Erythroblast (primary cell): ENCODE data around the gene ADAM8.
"Not testable (repeated sequence)": the region's sequence is repeated elsewhere in the genome, so short reads cannot be mapped to it uniquely, and the experiment has no call there.

ENCODE experiments used
- DNase-seq, 2 experiments: peaks; one replicate each; lab custom pipeline; 2025; lab: John Stamatoyannopoulos, UW
- GATA1 ChIP-seq: IDR thresholded peaks from 2 replicates; pipeline ENCODE4 v1.6.1; 2011; ENCODE audit warnings: low read depth, mild to moderate bottlenecking, control low read depth, low read length, moderate library complexity
- POLR2A ChIP-seq: IDR thresholded peaks from 2 replicates; pipeline ENCODE4 v1.6.1; 2011; ENCODE audit warnings: mild to moderate bottlenecking, low read length

The ADAM8 gene

GRCh38 chr10:133272301-133272963, 4.2 kb downstream of the ADAM8 start:
- DNase-seq = no peak
- TF ChIP-seq POLR2A (no peak), GATA1 (no peak)

- TF ChIP-seq GATA1 (no peak), POLR2A (no peak)
- DNase-seq = no peak
Observed at GRCh38 chr10:133271521-133272300, 5.0 kb downstream of the ADAM8 start.

GRCh38 chr10:133270773-133271297, 5.8 kb downstream of the ADAM8 start:
- TF ChIP-seq GATA1 (no peak), POLR2A (no peak)
- no peak for DNase-seq

GRCh38 chr10:133270204-133270603, 6.5 kb downstream of the ADAM8 start:
- no peak for DNase-seq
- no peak for TF ChIP-seq POLR2A
- TF ChIP-seq GATA1 = no peak

DNA sequence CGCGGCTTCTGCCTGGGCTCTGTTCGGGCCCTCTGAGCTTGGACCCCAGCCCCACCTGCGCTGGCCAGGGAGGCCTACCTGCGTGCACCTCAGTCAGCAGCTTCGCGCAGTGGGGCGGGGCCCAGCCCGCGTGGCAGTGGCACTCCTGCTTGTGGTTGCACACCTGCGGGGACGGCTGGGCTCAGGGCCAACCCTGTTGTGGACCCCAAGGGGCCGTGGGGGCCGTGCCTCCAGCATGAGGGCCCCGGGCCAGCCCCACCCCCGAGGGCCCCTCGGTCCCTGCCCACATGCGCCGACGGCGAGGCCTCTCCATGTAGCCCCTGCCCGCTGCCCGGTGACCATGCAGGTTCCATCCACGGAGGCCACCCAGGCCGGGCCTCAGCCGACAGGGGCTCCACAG, 7.3 kb downstream of the ADAM8 start:
- no peak for TF ChIP-seq POLR2A

DNA sequence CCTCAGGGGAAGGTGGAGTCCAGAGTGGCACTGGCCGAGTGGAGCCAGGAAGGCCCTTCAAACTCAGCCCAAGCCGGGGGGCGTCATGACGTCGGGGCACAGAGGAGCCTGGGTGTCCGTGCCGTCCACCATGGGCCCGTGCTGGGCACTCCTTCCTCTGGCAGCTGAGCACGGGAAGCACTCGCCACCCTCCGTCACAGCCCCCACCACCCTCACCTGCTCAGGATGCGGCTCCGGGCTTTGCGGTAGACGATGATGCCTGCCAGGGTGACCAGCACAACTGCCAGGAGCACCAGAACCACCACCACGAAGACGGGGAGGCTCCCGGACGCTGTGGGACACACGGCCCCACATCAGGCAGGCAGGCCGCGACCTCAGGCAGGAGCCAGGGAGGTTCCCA, 8.1 kb downstream of the ADAM8 start:
- TF ChIP-seq GATA1 = no peak
- TF ChIP-seq POLR2A = no peak
- DNase-seq = no peak

More for the DNA sequence above, 7.3 kb downstream of the ADAM8 start:
- no peak for DNase-seq

GRCh38 chr10:133267829-133268228, 8.8 kb downstream of the ADAM8 start:
- DNase-seq = no peak

GRCh38 chr10:133267293-133267692, 9.4 kb downstream of the ADAM8 start:
- no peak for DNase-seq
- TF ChIP-seq GATA1 (no peak), POLR2A (no peak)

More at GRCh38 chr10:133267829-133268228, 8.8 kb downstream of the ADAM8 start:
- TF ChIP-seq GATA1 = no peak
- no peak for TF ChIP-seq POLR2A

DNA sequence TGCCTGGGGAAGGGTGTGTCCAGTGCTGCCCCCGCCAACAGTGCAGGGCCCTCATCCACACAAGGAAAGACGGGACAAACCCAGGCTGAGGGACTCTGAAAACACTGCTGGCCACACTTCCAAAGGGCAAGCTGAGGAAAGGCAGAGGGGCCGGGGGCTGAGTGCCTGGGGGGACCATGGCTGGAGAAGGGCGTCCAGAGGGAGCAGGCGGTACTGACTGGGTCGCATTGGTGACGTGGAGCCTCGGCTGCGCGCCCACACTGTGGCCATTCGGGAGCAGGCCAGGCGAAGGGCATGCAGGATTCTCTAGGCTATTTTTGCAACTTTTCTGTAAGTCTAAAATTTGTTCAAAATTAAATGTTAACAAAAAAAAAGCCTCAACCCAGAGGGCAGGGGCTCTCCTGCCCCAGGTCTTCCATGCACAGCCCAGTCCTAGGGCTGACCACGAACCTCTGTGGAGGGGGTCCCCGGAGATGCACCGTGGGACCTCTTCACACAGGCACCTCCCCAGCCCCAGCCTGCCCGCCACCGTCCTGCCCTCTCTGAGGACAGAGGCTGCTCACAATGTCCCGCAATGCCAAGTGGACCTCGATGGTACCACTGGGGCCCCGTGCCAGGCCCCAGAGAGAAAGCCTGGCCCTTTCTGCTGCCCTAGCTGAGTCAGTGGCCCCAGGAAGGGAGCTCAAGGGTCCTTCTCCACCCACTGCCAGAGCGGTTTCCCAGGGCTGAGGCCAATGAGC, 10.4 kb downstream of the ADAM8 start:
- TF ChIP-seq POLR2A (no peak), GATA1 (no peak)
- no peak for DNase-seq

GRCh38 chr10:133265052-133265451, 11.6 kb downstream of the ADAM8 start:
- DNase-seq = not testable (repeated sequence)

DNA sequence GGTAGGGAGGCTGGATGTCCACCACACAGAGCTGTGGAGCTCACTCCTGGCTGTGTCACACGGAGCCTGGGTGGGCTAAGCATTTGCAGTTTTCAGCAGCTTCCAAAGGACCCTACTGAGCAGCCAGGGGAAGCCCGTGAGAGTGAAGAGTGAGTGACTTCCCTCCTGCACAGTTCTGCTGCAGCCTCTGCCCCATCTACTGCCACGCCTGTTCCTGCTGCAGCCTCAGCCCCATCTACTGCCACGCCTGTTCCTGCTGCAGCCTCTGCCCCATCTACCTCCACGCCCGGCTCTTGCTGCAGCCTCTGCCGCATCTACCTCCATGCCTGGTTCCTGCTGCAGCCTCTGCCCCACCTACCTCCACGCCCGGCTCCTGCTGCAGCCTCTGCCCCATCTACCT, 12.2 kb downstream of the ADAM8 start:
- no peak for TF ChIP-seq POLR2A
- TF ChIP-seq GATA1 = no peak
- peak in 1 of 2 experiments; percentile 17 for DNase-seq

- TF ChIP-seq POLR2A = no peak
- TF ChIP-seq GATA1 = no peak
- DNase-seq = no peak
Observed at GRCh38 chr10:133263674-133264073, 13.0 kb downstream of the ADAM8 start.

DNA sequence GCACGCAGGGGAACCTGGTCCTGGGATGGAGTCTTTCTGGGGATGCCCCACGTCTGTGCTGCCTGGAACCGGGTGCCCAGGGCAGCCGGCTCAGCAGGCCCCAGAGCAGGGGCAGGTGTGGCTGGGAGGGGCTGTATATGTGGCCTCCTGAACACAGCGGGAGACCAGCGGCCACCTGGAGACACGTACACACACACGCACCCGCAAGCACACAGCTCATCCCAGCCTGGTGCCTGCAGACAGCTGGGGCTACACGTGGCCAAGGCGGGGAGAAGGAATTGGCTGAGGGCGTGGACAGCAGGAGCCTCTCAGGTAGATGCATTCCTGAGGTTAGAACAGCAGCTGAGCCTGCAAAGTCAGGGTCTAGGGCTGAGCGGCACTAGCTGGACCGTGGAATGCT, 14.0 kb downstream of the ADAM8 start:
- TF ChIP-seq GATA1 (no peak), POLR2A (no peak)
- DNase-seq = no peak
